ENCODE results near the gene TOM1L2. TPM values are rescaled to one million over a fixed set of nuclear protein-coding genes. Genes with fewer than 3 reads are reported as not detected.
A peak's percentile ranks its signal among the peaks of the same experiment; 100 is the strongest.
"Not testable (repeated sequence)": the region's sequence is repeated elsewhere in the genome, so short reads cannot be mapped to it uniquely, and the experiment has no call there.

Gene TOM1L2
- total and polyA plus RNA-seq, 8 donors = 13.3 to 154 (median 41.1) TPM

- H3K36me3 ChIP-seq = no peaks in the 10 kb centered on the region
- peak overlapping the region in 4 of 5 donors; percentile 42 to 73 (median 57) for H3K27ac ChIP-seq
- DNase-seq = no peak
- no peaks in the 10 kb centered on the region for H3K27me3 ChIP-seq
- intact Hi-C loops (cut with DNase I; ENCODE audit: low total_unique reads) = no loop called here
- H3K9me3 ChIP-seq = no peaks in the 10 kb centered on the region
- peaks cover 31 to 100% (median 68%) of the 10 kb centered on the region in 4 donors for H3K4me1 ChIP-seq
- TF ChIP-seq POLR2A (IDR thresholded peaks at IDR 0.05) (no peak), EP300 (IDR thresholded peaks at IDR 0.05) (no peak), CTCF (IDR thresholded peaks at IDR 0.05) (no peak), POLR2AphosphoS5 (IDR thresholded peaks at IDR 0.05) (no peak)
- H3K4me3 ChIP-seq = no peak overlapping the region
Measured at GRCh38 chr17:17942846-17943245, 29.4 kb downstream of the TOM1L2 start.

GRCh38 chr17:17941015-17941414 lies 31.2 kb downstream of the TOM1L2 start:
- peaks cover 34 to 98% (median 70%) of the 10 kb centered on the region in 4 donors for H3K4me1 ChIP-seq
- H3K4me3 ChIP-seq = no peak overlapping the region
- H3K27ac ChIP-seq = peak overlapping the region in 3 of 5 donors; percentile 8 to 73 (median 60)
- H3K36me3 ChIP-seq = no peaks in the 10 kb centered on the region
- TF ChIP-seq CTCF (IDR thresholded peaks at IDR 0.05) = no peak
- TF ChIP-seq EP300 (IDR thresholded peaks at IDR 0.05) = no peak
- TF ChIP-seq POLR2A (IDR thresholded peaks at IDR 0.05) = no peak
- TF ChIP-seq POLR2AphosphoS5 (IDR thresholded peaks at IDR 0.05) = no peak
- no peaks in the 10 kb centered on the region for H3K27me3 ChIP-seq
- H3K9me3 ChIP-seq = no peaks in the 10 kb centered on the region
- 47 to 65% (median 61%) methylated on average over 5 of the region's 5 CpGs for WGBS, 5 donors
- intact Hi-C loops (cut with DNase I; ENCODE audit: low total_unique reads) = no loop called here
- no peak for DNase-seq

- H3K4me1 ChIP-seq = peaks cover 37 to 98% (median 72%) of the 10 kb centered on the region in 4 donors
- 22 to 46% (median 30%) methylated on average over 3 of the region's 3 CpGs for WGBS, 5 donors
- DNase-seq = peak in 1 of 2 donors; percentile 63
- TF ChIP-seq EP300 (IDR thresholded peaks at IDR 0.05) (no peak), POLR2AphosphoS5 (IDR thresholded peaks at IDR 0.05) (no peak), POLR2A (IDR thresholded peaks at IDR 0.05) (no peak), CTCF (IDR thresholded peaks at IDR 0.05) (no peak)
- H3K36me3 ChIP-seq = no peaks in the 10 kb centered on the region
- H3K27ac ChIP-seq = peak overlapping the region in 4 of 5 donors; percentile 21 to 73 (median 45)
- H3K4me3 ChIP-seq = no peak overlapping the region
- intact Hi-C loops (cut with DNase I; ENCODE audit: low total_unique reads) = no loop called here
- no peaks in the 10 kb centered on the region for H3K27me3 ChIP-seq
- H3K9me3 ChIP-seq = no peaks in the 10 kb centered on the region
Measured at GRCh38 chr17:17940441-17940911, 31.7 kb downstream of the TOM1L2 start.

- DNase-seq; H3K27me3 ChIP-seq; H3K4me3 ChIP-seq; H3K36me3 ChIP-seq; intact Hi-C loops (cut with DNase I; ENCODE audit: low total_unique reads); H3K9me3 ChIP-seq: not testable (repeated sequence)
- Histone ChIP-seq H3K27ac (peak overlapping the region in 3 of 5 donors; percentile 21 to 60 (median 30)), H3K4me1 (peaks cover 38 to 98% (median 75%) of the 10 kb centered on the region in 4 donors)
- WGBS, 5 donors = 92 to 95% (median 93%) methylated on average over 7 of the region's 7 CpGs
Measured at GRCh38 chr17:17939941-17940340, 32.3 kb downstream of the TOM1L2 start.

GRCh38 chr17:17938388-17939107 lies 33.7 kb downstream of the TOM1L2 start:
- Histone ChIP-seq H3K9me3 (no peaks in the 10 kb centered on the region), H3K4me1 (peaks cover 37 to 96% (median 68%) of the 10 kb centered on the region in 4 donors), H3K27ac (no peak overlapping the region), H3K36me3 (no peaks in the 10 kb centered on the region), H3K4me3 (no peak overlapping the region), H3K27me3 (no peaks in the 10 kb centered on the region)
- TF ChIP-seq POLR2A (IDR thresholded peaks at IDR 0.05) (no peak), CTCF (IDR thresholded peaks at IDR 0.05) (no peak), POLR2AphosphoS5 (IDR thresholded peaks at IDR 0.05) (no peak), EP300 (IDR thresholded peaks at IDR 0.05) (no peak)
- DNase-seq = peak in 1 of 2 donors; percentile 29
- intact Hi-C loops (cut with DNase I; ENCODE audit: low total_unique reads) = no loop called here
- WGBS, 5 donors = 75 to 87% (median 86%) methylated on average over 8 of the region's 8 CpGs

Measured in stomach (tissue), 9 donors.